Germinal center (tissue), 1 donor: ENCODE results near the gene OSBP.
A peak's percentile ranks its signal among the peaks of the same experiment; 100 is the strongest.
"Not testable (repeated sequence)": the region's sequence is repeated elsewhere in the genome, so short reads cannot be mapped to it uniquely, and the experiment has no call there.

Experiments used
- DNase-seq: peaks from one replicate; pipeline ENCODE4 v3.0.0; 2012; ENCODE audit warnings: mixed read lengths, low spot score

Gene OSBP, protein sequence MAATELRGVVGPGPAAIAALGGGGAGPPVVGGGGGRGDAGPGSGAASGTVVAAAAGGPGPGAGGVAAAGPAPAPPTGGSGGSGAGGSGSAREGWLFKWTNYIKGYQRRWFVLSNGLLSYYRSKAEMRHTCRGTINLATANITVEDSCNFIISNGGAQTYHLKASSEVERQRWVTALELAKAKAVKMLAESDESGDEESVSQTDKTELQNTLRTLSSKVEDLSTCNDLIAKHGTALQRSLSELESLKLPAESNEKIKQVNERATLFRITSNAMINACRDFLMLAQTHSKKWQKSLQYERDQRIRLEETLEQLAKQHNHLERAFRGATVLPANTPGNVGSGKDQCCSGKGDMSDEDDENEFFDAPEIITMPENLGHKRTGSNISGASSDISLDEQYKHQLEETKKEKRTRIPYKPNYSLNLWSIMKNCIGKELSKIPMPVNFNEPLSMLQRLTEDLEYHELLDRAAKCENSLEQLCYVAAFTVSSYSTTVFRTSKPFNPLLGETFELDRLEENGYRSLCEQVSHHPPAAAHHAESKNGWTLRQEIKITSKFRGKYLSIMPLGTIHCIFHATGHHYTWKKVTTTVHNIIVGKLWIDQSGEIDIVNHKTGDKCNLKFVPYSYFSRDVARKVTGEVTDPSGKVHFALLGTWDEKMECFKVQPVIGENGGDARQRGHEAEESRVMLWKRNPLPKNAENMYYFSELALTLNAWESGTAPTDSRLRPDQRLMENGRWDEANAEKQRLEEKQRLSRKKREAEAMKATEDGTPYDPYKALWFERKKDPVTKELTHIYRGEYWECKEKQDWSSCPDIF

DNA sequence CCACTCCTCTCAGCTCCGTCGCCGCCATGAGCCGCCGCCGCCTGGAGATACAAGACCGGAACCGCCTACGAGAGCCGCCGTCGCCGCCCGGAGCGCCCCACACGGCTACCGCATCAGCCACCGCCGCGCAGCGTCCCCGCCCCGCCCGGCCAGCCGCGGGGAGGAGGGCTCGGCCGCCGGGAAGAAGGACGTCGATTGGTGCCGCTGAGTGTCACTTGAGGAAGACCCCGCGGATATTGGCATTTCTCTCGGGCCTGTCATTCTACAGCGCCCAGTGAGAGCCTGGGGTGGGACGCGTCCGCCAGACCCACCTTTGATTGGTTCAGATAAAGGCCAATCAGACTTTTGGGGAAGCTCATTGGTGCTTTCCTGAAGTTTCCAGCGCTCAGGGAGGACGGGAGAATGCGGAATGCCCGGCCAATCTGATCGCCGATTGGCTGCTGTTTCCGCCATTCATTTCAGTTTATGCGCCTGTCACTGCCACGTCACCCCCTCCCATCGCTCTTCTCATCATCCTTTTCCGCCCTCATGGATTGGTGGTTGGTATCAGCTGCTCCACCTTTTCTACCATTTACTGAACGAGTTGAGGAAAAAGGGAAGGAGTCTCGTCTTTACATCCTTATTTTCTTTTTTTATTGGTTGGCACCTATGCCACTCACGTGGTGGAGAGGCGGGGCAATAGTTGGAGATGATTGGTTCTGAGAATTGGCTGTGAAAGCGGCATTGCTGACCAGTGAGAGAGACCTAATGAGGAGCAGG, at the start of gene OSBP:
Gene OSBP (minus strand): TSS at position 138 of the 759 bp plus-strand sequence. CDS start 110 bp downstream, at position 28.
- DNase-seq = peak; percentile 98

GRCh38 chr11:59660621-59661020, 45.0 kb upstream of the OSBP start:
- no peak for DNase-seq

- no peak for DNase-seq
These were observed 44.4 kb upstream of the OSBP start for GRCh38 chr11:59659981-59660380.

DNA sequence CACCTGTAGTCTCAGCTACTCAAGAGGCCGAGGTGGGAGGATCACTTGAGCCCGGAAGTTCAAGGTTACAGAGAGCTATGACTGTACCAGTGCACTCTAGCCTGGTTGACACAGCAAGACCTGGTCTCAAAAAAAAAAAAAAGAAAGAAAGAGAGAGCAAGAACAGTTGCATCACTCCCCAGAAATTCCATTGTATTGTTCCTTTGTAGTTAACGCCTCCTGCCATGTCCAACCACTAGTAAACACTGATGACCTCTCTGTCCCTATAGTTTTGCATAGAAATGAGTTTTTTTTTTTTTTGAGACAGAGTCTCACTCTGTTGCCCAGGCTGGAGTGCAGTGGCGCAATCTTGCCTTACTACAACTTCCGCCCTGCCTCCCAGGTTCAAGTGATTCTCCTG, 42.5 kb upstream of the OSBP start:
- DNase-seq = no peak

GRCh38 chr11:59654893-59655292, 39.3 kb upstream of the OSBP start:
- no peak for DNase-seq

DNA sequence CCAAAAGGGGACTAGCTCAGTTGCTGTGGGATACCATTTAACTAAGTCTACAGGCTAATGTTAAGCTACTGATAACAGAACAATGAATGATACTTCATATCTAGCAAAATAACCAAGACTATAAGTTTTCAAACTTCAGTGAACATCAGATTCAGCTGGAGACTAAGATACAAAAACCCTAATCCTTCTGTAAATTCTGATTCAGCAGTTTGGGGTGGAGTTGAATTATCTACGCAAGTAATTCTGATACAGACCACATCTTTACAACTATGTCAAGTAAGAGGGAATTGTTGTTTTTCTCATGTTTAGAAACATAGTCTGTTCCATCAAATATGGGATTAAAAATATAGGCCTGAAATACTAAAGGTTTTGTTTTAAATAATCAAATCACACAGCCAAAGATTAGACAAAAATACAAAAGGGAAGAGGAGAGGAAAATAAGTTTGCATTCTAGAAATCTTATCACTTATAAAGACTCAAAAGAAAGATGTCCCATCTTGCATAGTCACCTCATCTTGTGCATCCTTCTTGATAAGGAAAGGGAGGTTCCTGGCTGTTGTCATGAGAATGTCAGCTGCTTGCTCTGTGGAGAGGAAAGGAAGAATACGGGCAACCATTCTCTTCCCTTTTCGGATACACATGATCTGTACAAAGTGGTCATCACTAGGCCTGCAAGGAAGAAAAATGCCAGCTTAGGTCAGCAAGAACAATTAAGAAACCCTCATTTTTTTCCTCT, 31.8 kb upstream of the OSBP start:
- no peak for DNase-seq

DNA sequence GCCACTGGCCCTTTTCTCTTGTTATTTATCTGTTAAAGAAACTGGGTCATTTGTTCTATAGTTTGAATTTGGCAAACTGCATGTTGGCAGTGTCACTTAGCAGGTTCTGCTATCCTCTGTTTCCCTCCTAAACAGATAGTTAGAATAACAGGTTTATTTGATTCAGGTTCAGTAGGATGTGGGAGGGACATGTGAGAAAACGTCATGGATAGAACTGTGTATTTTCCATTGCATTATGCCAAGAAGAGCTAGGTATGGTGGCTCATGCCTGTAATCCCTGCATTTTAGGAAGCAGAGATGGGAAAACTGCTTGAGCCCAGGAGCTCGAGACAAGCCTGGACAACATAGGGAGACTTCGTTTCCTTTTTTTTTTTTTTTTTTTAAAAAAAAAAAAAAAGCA, 29.0 kb upstream of the OSBP start:
- no peak for DNase-seq

- no peak for DNase-seq
These were observed 27.8 kb upstream of the OSBP start for GRCh38 chr11:59643390-59643789.

DNA sequence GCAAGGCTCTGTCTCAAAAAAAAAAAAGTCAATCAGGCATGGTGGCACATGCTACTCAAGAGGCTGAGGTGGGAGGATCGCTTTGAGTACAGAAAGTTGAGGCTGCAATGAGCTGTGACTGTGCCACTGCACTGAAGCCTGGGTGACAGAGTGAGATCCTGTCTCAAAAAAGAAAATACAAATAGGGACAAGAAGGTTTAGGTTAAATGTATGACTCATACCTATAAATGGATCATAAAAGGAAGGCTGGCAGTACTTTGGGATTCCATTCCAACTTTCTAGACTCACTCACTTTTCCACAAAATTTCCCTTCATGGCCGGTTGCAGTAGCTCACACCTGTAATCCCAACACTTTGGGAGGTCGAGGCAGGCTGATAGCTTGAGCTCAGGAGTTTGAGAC, 25.6 kb upstream of the OSBP start:
- no peak for DNase-seq

GRCh38 chr11:59630493-59630892, 14.9 kb upstream of the OSBP start:
- DNase-seq = no peak

DNA sequence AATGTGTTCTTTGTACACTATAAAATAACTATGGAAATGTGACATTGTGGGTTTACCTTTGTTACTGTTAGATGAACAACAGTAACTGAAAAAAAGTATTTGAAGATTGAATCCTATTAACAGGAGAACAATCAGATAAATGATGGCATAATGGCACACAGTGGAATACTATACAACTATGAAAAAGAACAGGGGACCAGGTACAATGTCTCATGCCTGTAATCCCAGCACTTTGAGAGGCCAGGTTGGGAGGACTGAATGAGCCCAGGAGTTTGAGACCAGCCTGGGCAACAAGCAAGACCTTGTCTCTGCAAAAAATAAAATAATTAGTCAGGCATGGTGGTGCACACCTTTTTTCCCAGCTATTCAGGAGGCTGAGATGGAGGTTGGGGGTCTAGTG, 14.4 kb upstream of the OSBP start:
- no peak for DNase-seq

GRCh38 chr11:59626969-59627368, 11.4 kb upstream of the OSBP start:
- DNase-seq = not testable (repeated sequence)

GRCh38 chr11:59625703-59626102, 10.1 kb upstream of the OSBP start:
- no peak for DNase-seq

GRCh38 chr11:59617876-59618275, 2.3 kb upstream of the OSBP start:
- no peak for DNase-seq

DNA sequence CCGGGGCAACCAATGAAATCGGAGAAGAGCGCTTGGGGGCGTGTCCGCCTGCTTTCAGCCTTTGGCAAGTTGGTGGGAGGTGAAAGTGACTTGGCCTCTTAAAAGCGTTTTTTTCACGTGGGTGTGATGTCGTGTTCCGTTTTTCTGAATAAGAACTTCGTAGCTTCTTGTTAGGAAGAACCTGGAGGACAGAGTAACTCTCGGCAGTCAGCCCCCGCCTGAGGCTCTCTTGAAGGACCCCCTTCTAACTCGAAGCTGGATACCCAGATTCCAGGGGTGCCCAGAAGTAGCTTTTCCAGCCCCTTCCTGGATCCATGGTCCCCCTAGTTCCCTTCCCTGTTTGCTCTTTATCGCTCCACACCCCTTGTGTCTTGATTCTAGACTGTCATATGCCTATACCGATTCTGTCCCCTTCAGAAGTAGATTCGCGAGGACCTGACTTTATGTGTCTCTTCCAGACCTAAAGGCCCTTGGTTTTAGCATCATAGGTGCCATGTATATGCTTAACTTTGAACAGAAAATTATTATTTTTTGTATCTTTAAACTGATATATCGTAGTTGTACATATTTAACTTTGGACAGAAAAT, 915 bp upstream of the OSBP start:
- DNase-seq = no peak

DNA sequence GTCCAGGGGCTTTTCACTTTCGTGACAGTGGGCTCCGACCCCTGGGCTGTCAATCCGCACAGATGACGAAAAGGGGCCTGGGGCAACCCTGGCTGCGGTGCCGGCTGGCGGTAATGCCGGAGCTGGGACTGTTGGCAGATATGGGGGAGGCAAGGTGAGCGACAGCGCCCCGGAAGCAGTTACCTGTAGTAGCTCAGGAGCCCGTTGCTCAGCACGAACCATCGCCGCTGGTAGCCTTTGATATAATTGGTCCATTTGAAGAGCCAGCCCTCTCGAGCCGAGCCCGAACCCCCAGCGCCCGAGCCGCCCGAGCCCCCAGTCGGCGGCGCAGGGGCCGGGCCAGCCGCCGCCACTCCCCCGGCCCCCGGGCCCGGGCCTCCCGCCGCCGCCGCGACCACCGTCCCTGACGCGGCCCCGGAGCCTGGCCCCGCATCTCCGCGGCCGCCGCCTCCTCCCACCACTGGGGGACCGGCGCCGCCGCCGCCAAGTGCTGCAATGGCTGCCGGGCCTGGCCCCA, 396 bp downstream of the OSBP start:
- no peak for DNase-seq

DNA sequence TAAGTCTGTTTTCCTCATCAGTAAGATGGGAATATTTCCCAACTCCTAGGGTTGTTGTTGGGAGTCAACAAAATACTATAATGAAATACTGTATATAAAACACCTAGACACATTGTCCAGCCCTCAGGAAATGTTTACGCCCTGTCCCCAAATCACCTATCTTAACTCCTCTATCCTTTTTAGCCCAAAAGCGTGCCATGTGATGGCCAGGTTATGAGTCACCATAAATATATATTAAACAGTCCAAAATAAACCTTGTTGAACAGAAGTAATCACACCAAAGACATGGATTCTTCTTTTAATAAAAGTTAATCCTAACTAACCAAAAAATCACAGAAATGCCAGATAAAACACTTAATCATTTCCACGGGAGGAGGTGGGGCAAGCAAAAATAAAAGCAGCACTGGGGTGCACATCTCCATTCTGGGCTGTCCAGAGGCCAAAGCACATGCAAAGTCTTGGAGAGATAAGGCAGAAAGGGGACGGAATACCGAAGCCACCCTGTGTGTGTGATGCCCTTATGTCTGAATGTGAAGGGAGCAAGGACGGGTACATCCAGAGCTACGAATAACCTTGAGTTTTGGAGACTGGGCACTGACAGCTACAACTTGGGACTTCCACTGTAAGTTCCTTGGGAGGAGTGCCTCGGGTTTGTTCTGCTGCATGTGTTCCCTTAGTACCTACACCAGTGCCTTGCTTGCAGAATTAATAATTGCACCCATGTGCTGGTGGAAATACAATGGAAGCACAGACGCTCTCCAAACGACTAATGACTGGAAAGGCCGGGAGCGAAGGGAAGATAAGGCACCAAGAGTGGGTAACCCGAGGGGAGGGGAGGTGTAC, 1.1 kb downstream of the OSBP start:
- DNase-seq = no peak

- DNase-seq = no peak
These were observed 3.7 kb downstream of the OSBP start for GRCh38 chr11:59611570-59612565.

GRCh38 chr11:59610289-59610688, 5.3 kb downstream of the OSBP start:
- no peak for DNase-seq
